HCT116 (cell line): Measurements from ENCODE around the gene AFF1. TPM values are rescaled to one million over a fixed set of nuclear protein-coding genes. Genes with fewer than 3 reads are reported as not detected.

Experiments
- ATAC-seq: fragments of 200-7000 bp; cut with Tn5 transposase; 2 replicates; pipeline ENCODE4 v1.9.1; 2020; ENCODE audit warnings: mild to moderate bottlenecking, moderate library complexity
- BruUV-seq: library from RNA; stranded (reverse); fragments of 400-500 nt; replicated peaks from 2 replicates; lab custom pipeline; 2021; lab: Mats Ljungman, UMichigan
- CTCF ChIA-PET: fragments of 300-600 bp; sonication (Branson Sonifier 250); formaldehyde crosslinking; loops from one replicate; lab custom pipeline; 2021; ENCODE audit warnings: antibody characterized with exemption; lab: Charles Lee
- POLR2A ChIA-PET: fragments of 300-600, 350-600 bp; sonication (Branson Sonifier 250); formaldehyde crosslinking; loops from one replicate; lab custom pipeline; 2021; ENCODE audit warnings: antibody characterized with exemption; lab: Charles Lee
- RAD21 ChIA-PET, 2 experiments: fragments of 300-600 bp; sonication (Branson Sonifier 250); formaldehyde crosslinking; loops; one replicate each; lab custom pipeline; 2023; ENCODE audit warnings: low total read pairs in 2 of 2; ENCODE audit not compliant: uncharacterized antibody in 2 of 2, unreplicated experiment in 2 of 2, low non-redundant PET in 1 of 2; lab: Charles Lee
- DNase-seq: peaks from one replicate; pipeline ENCODE4 v3.0.0-alpha.2; 2010; ENCODE audit warnings: low read depth, low spot score
- H2AFZ ChIP-seq: fragments of 200-600 bp; shearing (Covaris generic), sonication (generic); 2 replicates; pipeline ENCODE4 v1.6.1; 2017; ENCODE audit warnings: low read depth, mixed run types, mixed read lengths, antibody characterized with exemption, low read length; ENCODE audit not compliant: poor library complexity, severe bottlenecking
- H3K27ac ChIP-seq: 2 replicates; pipeline ENCODE4 v1.5.1; 2012; ENCODE audit warnings: low read depth, low read length
- H3K27me3 ChIP-seq: fragments of 200-600 bp; sonication (generic); 2 replicates; pipeline ENCODE4 v1.6.1; 2016; ENCODE audit warnings: mixed run types, low read length, mixed read lengths; ENCODE audit not compliant: insufficient read depth
- H3K36me3 ChIP-seq, 2 experiments: fragments of 200-500 bp in 1 of 2; fragments of 200-600 bp in 1 of 2; sonication (Bioruptor generic) in 1 of 2; sonication (generic) in 1 of 2; 2 replicates each; pipeline versions ENCODE4 v1.5.1 to v1.6.1; 2014 to 2016; ENCODE audit warnings: low read length in 2 of 2, inconsistent platforms in 1 of 2, mixed read lengths in 1 of 2, mixed run types in 1 of 2; ENCODE audit not compliant: insufficient read depth in 2 of 2, control insufficient read depth in 1 of 2
- H3K4me1 ChIP-seq, 2 experiments: fragments of 200-600 bp in 1 of 2; sonication (generic) in 1 of 2; 2 replicates each; pipeline versions ENCODE4 v1.5.1 to v1.6.1; 2012 to 2017; ENCODE audit warnings: low read length in 2 of 2, inconsistent platforms in 1 of 2, mild to moderate bottlenecking in 1 of 2, mixed read lengths in 1 of 2, mixed run types in 1 of 2, moderate library complexity in 1 of 2; ENCODE audit not compliant: insufficient read depth in 2 of 2, control insufficient read depth in 1 of 2
- H3K4me2 ChIP-seq: fragments of 200-600 bp; sonication (generic); 2 replicates; pipeline ENCODE4 v1.6.1; 2017; ENCODE audit warnings: mixed run types, low read length, mixed read lengths
- H3K4me3 ChIP-seq, 2 experiments: fragments of 200-600 bp in 1 of 2; sonication (generic) in 1 of 2; replicated peaks in 1 of 2; 2 replicates each; pipeline ENCODE4 v1.5.1; 2011 to 2016; ENCODE audit warnings: low read length in 2 of 2, control low read depth in 1 of 2, low read depth in 1 of 2, mild to moderate bottlenecking in 1 of 2, mixed read lengths in 1 of 2, mixed run types in 1 of 2
- H3K79me2 ChIP-seq: fragments of 200-600 bp; sonication (generic); 2 replicates; pipeline ENCODE4 v1.6.1; 2017; ENCODE audit warnings: mild to moderate bottlenecking, mixed run types, low read length, moderate library complexity, mixed read lengths; ENCODE audit not compliant: insufficient read depth
- H3K9ac ChIP-seq: fragments of 200-600 bp; sonication (generic); 2 replicates; pipeline ENCODE4 v1.6.1; 2016; ENCODE audit warnings: low read length, mixed read lengths
- H3K9me2 ChIP-seq: fragments of 200-600 bp; sonication (generic), shearing (Covaris generic); 2 replicates; pipeline ENCODE4 v1.6.1; 2017; ENCODE audit warnings: mixed run types, mild to moderate bottlenecking, moderate library complexity; ENCODE audit not compliant: insufficient read depth
- H3K9me3 ChIP-seq, 2 experiments: fragments of 200-500 bp in 1 of 2; fragments of 200-600 bp in 1 of 2; sonication (Bioruptor generic) in 1 of 2; sonication (generic) in 1 of 2; 2 replicates each; pipeline ENCODE4 v1.6.1; 2014 to 2017; ENCODE audit warnings: low read length in 2 of 2, mixed read lengths in 2 of 2, inconsistent platforms in 1 of 2, low read depth in 1 of 2, mild to moderate bottlenecking in 1 of 2, mixed run types in 1 of 2, moderate library complexity in 1 of 2; ENCODE audit not compliant: control insufficient read depth in 1 of 2, insufficient read depth in 1 of 2
- H4K20me1 ChIP-seq: fragments of 200-600 bp; sonication (generic), shearing (Covaris generic); 2 replicates; pipeline ENCODE4 v1.6.1; 2017; ENCODE audit warnings: mixed run types, mild to moderate bottlenecking, moderate library complexity; ENCODE audit not compliant: insufficient read depth
- CBX3 ChIP-seq: IDR thresholded peaks from 2 replicates; pipeline ENCODE4 v1.6.1; 2012; ENCODE audit warnings: low read depth
- POLR2A ChIP-seq: IDR thresholded peaks from 2 replicates; pipeline ENCODE4 v1.7.0; 2011; ENCODE audit warnings: borderline replicate concordance; ENCODE audit not compliant: insufficient read depth, insufficient read length; ENCODE audit errors: extremely low read depth
- RAD21 ChIP-seq: IDR thresholded peaks from 2 replicates; pipeline ENCODE4 v1.6.1; 2012; ENCODE audit warnings: low read depth, mild to moderate bottlenecking
- SP1 ChIP-seq: IDR thresholded peaks from 2 replicates; pipeline ENCODE4 v1.6.1; 2012; ENCODE audit warnings: low read depth
- YY1 ChIP-seq: IDR thresholded peaks from 2 replicates; pipeline ENCODE4 v1.6.1; 2011; ENCODE audit warnings: low read length, low read depth, moderate library complexity, mild to moderate bottlenecking; ENCODE audit not compliant: insufficient replicate concordance; ENCODE audit errors: extremely low read depth
- ZNF274 ChIP-seq: fragments of 200-500 bp; sonication (Bioruptor generic); IDR thresholded peaks from 2 replicates; pipeline ENCODE4 v1.6.1; 2014; ENCODE audit warnings: mild to moderate bottlenecking, low read depth, low read length, inconsistent platforms
- intact Hi-C: fragments of 100-400 bp; cut with micrococcal nuclease; formaldehyde crosslinking; loops from 2 replicates; pipeline ENCODE4 v1.10.0; 2022
- total RNA-seq: library from RNA; stranded (reverse); gene quantifications from one replicate; pipeline ENCODE4 v1.2.1, GENCODE V29; 2021; ENCODE audit not compliant: unreplicated experiment
- TF ChIP-seq, protein P1 (sequence below): IDR thresholded peaks from 2 replicates; pipeline ENCODE4 v1.6.1; 2012
- TF ChIP-seq, protein P2 (sequence below): IDR thresholded peaks from 2 replicates; pipeline ENCODE4 v1.6.1; 2012; ENCODE audit warnings: low read depth
- TF ChIP-seq, protein P3 (sequence below): IDR thresholded peaks from 2 replicates; pipeline ENCODE4 v1.6.1; 2011; ENCODE audit warnings: mild to moderate bottlenecking, low read length, moderate library complexity; ENCODE audit not compliant: insufficient replicate concordance; ENCODE audit errors: extremely low read depth

The AFF1 gene
- total RNA-seq, 1 experiment from 2014 or later = 43.1 TPM

DNA sequence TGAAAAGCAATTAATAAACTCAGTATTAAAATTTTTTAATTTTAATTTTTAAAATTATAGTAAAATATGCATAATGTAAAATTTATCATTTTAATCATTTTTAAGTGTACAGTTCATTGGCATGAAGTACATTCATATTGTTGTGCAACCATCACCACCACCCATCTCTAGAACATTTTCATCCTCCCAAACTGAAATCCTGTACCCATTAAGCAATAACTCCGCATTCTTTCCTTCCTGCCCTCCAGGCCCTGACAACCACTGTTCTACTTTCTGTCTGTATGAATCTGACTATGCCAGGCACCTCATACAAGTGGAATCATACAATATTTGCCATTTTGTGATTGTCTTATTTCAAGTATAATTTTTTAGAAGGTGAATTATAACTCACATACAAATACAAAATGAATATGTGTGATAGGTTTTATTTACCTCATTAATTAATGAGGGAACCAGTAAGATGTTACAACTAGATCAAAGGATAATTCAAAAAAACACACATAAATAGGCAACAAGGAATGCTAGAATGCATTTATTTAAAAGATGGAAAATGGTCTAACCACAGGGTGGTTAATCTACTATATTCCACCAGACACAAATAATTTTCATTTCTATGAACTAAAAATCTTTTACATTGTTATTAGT is 13.1 kb upstream of the AFF1 start (continued):
- TF ChIP-seq CBX3 = no peak
- TF ChIP-seq, all 23 proteins: peak for 0

DNA sequence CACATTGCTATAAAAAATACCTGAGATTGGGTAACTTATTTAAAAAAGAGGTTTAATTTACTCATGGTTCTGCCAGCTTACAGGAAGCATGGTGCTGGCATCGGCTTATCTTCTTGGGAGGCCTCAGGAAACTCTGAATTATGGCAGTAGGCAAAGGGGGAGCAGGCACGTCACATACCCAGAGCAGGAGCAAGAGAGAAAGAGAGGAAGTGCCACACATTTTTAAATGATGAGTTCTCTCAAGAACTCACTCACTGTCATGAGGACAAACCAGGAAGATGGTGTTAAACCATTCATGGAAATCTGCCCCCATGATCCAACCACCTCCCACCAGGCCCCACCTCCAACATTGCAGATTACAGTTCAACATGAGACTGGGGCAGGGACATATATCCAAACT is 10.0 kb upstream of the AFF1 start:
- no peaks in the 10 kb centered on the region for H3K27me3 ChIP-seq
- ChIA-PET CTCF (interaction anchor here (1.3 kb wide), 1 partner anchor 168 kb away, joined by 6 read pairs; no protein-coding TSS in a partner anchor), POLR2A (interaction anchor here (1.2 to 1.5 kb wide), 2 partner anchors 10 to 11 kb away, joined by 3 to 4 read pairs; partner anchors contain the start of gene AFF1)
- no peaks in the 10 kb centered on the region for H3K79me2 ChIP-seq
- H3K36me3 ChIP-seq = no peaks in the 10 kb centered on the region
- intact Hi-C loops = no loop called here
- no peak for ATAC-seq
- no peak overlapping the region for H3K9ac ChIP-seq
- H3K4me3 ChIP-seq = no peak overlapping the region
- no TSS peak for BruUV-seq
- H3K9me2 ChIP-seq = no peaks in the 10 kb centered on the region
- H3K4me1 ChIP-seq = peaks cover 25 to 48% of the 10 kb centered on the region in 2 experiments
- TF ChIP-seq, protein P1, sequence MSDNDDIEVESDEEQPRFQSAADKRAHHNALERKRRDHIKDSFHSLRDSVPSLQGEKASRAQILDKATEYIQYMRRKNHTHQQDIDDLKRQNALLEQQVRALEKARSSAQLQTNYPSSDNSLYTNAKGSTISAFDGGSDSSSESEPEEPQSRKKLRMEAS = no peak
- TF ChIP-seq, all 23 proteins: peak for 0
- H3K9me3 ChIP-seq = no peaks in the 10 kb centered on the region
- DNase-seq = no peak
- no peaks in the 10 kb centered on the region for H4K20me1 ChIP-seq
- no peak overlapping the region for H2AFZ ChIP-seq
- peak overlapping the region; percentile 42 for H3K4me2 ChIP-seq
- RAD21 ChIA-PET = no interaction called here
- H3K27ac ChIP-seq = no peak overlapping the region

DNA sequence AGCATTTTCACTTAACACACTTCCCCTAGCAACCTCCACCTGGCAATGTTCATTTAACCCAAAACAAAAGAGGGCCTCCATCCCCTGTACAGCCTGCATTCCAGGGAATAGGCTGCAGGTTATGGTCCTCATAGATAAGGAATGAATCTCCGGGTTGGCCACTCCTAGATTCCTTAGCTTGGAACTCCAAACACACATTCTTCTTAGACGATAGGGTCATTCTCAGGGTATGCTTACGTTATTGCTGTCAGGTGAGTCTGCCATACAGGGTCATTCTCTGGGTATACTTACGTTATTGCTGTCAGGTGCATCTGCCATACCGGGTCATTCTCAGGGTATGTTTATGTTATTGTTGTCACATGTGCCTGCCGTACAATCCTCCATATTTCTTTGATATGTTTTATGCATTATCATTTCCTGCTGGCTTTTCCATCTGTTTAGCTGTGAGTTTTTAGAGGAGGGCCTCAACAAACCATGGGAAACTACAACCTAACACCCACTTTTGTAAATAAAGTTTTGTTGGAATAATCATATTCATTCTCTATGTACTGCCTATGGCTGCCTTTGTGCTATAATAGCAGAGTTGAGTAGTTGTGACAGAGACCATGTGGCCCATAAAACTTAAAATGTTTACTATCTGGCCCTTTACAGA is 8.2 kb upstream of the AFF1 start:
- Histone ChIP-seq H3K9me3 (no peaks in the 10 kb centered on the region), H3K27ac (peak overlapping the region; percentile 18), H3K27me3 (no peaks in the 10 kb centered on the region), H3K4me2 (peak overlapping the region; percentile 75), H3K79me2 (no peaks in the 10 kb centered on the region), H3K9ac (peak overlapping the region; percentile 23), H3K4me1 (peaks cover 25 to 48% of the 10 kb centered on the region in 2 experiments), H3K9me2 (no peaks in the 10 kb centered on the region), H3K36me3 (no peaks in the 10 kb centered on the region), H3K4me3 (peak overlapping the region in 1 of 2 experiments; percentile 11; a peak in 2 of 4 replicates), H2AFZ (peak overlapping the region; percentile 28), H4K20me1 (no peaks in the 10 kb centered on the region)
- BruUV-seq = no TSS peak
- DNase-seq = no peak
- intact Hi-C loops = no loop called here
- POLR2A ChIA-PET = interaction anchor here (1.6 to 1.7 kb wide), 2 partner anchors 10 to 80 kb away, joined by 7 to 11 read pairs; no protein-coding TSS in a partner anchor
- CTCF ChIA-PET = interaction anchor here (0.8 kb wide), 1 partner anchor 166 kb away, joined by 3 read pairs; no protein-coding TSS in a partner anchor
- RAD21 ChIA-PET = no interaction called here
- TF ChIP-seq, protein P2, sequence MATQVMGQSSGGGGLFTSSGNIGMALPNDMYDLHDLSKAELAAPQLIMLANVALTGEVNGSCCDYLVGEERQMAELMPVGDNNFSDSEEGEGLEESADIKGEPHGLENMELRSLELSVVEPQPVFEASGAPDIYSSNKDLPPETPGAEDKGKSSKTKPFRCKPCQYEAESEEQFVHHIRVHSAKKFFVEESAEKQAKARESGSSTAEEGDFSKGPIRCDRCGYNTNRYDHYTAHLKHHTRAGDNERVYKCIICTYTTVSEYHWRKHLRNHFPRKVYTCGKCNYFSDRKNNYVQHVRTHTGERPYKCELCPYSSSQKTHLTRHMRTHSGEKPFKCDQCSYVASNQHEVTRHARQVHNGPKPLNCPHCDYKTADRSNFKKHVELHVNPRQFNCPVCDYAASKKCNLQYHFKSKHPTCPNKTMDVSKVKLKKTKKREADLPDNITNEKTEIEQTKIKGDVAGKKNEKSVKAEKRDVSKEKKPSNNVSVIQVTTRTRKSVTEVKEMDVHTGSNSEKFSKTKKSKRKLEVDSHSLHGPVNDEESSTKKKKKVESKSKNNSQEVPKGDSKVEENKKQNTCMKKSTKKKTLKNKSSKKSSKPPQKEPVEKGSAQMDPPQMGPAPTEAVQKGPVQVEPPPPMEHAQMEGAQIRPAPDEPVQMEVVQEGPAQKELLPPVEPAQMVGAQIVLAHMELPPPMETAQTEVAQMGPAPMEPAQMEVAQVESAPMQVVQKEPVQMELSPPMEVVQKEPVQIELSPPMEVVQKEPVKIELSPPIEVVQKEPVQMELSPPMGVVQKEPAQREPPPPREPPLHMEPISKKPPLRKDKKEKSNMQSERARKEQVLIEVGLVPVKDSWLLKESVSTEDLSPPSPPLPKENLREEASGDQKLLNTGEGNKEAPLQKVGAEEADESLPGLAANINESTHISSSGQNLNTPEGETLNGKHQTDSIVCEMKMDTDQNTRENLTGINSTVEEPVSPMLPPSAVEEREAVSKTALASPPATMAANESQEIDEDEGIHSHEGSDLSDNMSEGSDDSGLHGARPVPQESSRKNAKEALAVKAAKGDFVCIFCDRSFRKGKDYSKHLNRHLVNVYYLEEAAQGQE = no peak
- TF ChIP-seq, protein P3, sequence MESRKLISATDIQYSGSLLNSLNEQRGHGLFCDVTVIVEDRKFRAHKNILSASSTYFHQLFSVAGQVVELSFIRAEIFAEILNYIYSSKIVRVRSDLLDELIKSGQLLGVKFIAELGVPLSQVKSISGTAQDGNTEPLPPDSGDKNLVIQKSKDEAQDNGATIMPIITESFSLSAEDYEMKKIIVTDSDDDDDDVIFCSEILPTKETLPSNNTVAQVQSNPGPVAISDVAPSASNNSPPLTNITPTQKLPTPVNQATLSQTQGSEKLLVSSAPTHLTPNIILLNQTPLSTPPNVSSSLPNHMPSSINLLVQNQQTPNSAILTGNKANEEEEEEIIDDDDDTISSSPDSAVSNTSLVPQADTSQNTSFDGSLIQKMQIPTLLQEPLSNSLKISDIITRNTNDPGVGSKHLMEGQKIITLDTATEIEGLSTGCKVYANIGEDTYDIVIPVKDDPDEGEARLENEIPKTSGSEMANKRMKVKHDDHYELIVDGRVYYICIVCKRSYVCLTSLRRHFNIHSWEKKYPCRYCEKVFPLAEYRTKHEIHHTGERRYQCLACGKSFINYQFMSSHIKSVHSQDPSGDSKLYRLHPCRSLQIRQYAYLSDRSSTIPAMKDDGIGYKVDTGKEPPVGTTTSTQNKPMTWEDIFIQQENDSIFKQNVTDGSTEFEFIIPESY = no peak
- TF ChIP-seq ZNF274 (no peak), YY1 (no peak), SP1 (peak; percentile 4; the same call in 1 of the 2 replicates), POLR2A (no peak), RAD21 (no peak)
- ATAC-seq = peak; percentile 37
